Loucy (cell line): ENCODE measurements around the gene ID3.
A peak's percentile ranks its signal among the peaks of the same experiment; 100 is the strongest.

ENCODE experiments used
- H2AFZ ChIP-seq: fragments of 200-600 bp; sonication (generic); 2 replicates; pipeline ENCODE4 v1.6.0; 2016; ENCODE audit warnings: antibody characterized with exemption, mild to moderate bottlenecking, low read length, moderate library complexity
- H3F3A ChIP-seq: fragments of 200-600 bp; 2 replicates; pipeline ENCODE4 v1.6.0; 2016; ENCODE audit warnings: antibody characterized with exemption, low read depth, mild to moderate bottlenecking
- H3K27me3 ChIP-seq: fragments of 200-600 bp; sonication (generic); 2 replicates; pipeline ENCODE4 v1.6.1; 2014; ENCODE audit warnings: low read length, mild to moderate bottlenecking; ENCODE audit not compliant: insufficient read depth, poor library complexity, severe bottlenecking
- H3K36me3 ChIP-seq: fragments of 200-600 bp; sonication (generic); 2 replicates; pipeline ENCODE4 v1.6.1; 2016; ENCODE audit warnings: low read length; ENCODE audit not compliant: insufficient read depth
- H3K4me1 ChIP-seq: fragments of 200-600 bp; sonication (generic); 2 replicates; pipeline ENCODE4 v1.5.1; 2014; ENCODE audit warnings: low read length, mild to moderate bottlenecking; ENCODE audit not compliant: insufficient read depth, poor library complexity, severe bottlenecking
- H3K4me2 ChIP-seq: fragments of 200-600 bp; sonication (generic); 2 replicates; pipeline ENCODE4 v1.6.0; 2014; ENCODE audit warnings: antibody characterized with exemption, low read length, low read depth, mild to moderate bottlenecking; ENCODE audit not compliant: poor library complexity, severe bottlenecking
- H3K4me3 ChIP-seq: fragments of 200-600 bp; sonication (generic); 2 replicates; pipeline ENCODE4 v1.5.1; 2014; ENCODE audit warnings: low read length, mild to moderate bottlenecking, mixed read lengths; ENCODE audit not compliant: poor library complexity, severe bottlenecking
- H3K79me2 ChIP-seq: fragments of 200-600 bp; sonication (generic); 2 replicates; pipeline ENCODE4 v1.6.1; 2014; ENCODE audit warnings: low read length; ENCODE audit not compliant: insufficient read depth
- H3K9ac ChIP-seq: fragments of 200-600 bp; sonication (generic); 2 replicates; pipeline ENCODE4 v1.6.0; 2014; ENCODE audit warnings: mild to moderate bottlenecking, low read depth, low read length, moderate library complexity; ENCODE audit not compliant: poor library complexity, severe bottlenecking
- H3K9me2 ChIP-seq: fragments of 200-600 bp; sonication (generic); replicated peaks from 2 replicates; pipeline ENCODE4 v1.6.1; 2016; ENCODE audit warnings: low read depth, low read length, mixed read lengths
- H3K9me3 ChIP-seq: fragments of 200-600 bp; sonication (generic); 2 replicates; pipeline ENCODE4 v1.6.1; 2014; ENCODE audit warnings: mild to moderate bottlenecking, antibody characterized with exemption, low read length, low read depth; ENCODE audit not compliant: insufficient read depth
- H4K20me1 ChIP-seq: fragments of 200-600 bp; sonication (generic); 2 replicates; pipeline ENCODE4 v1.6.0; 2014; ENCODE audit warnings: antibody characterized with exemption, low read length, mild to moderate bottlenecking; ENCODE audit not compliant: insufficient read depth, poor library complexity, severe bottlenecking
- EZH2phosphoT487 ChIP-seq: fragments of 200-600 bp; IDR thresholded peaks from 2 replicates; pipeline ENCODE4 v1.6.1; 2018; ENCODE audit warnings: antibody characterized with exemption, mild to moderate bottlenecking, moderate library complexity, borderline replicate concordance
- TF ChIP-seq, protein P1 (sequence below): fragments of 200-600 bp; sonication (generic); conservative IDR thresholded peaks from 2 replicates; pipeline ENCODE4 v1.5.1; 2014; ENCODE audit warnings: mild to moderate bottlenecking, antibody characterized with exemption, low read length

Gene ID3

DNA sequence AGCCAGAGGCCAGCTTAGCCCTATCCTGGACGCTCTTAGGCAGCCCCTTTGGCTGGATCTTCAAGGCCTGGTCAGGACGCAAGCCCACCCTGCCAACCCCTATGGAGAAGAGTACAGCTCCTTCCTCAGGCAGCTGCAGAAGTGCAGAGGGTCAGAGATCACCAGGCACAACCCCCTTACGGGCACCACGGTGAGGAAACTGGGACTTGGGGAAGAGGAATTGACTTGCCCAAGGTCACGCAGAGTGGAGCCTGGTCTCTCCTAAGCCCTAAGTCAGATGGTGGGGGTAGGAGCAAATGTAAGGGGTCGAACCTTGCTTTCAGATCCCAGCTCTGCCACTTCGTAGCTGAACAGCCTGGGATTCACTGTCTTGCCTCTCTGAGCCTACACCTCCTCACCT, 31.9 kb downstream of the ID3 start:
- H3K9me3 ChIP-seq, result no peaks in the 10 kb centered on the region
- TF ChIP-seq, protein P1, sequence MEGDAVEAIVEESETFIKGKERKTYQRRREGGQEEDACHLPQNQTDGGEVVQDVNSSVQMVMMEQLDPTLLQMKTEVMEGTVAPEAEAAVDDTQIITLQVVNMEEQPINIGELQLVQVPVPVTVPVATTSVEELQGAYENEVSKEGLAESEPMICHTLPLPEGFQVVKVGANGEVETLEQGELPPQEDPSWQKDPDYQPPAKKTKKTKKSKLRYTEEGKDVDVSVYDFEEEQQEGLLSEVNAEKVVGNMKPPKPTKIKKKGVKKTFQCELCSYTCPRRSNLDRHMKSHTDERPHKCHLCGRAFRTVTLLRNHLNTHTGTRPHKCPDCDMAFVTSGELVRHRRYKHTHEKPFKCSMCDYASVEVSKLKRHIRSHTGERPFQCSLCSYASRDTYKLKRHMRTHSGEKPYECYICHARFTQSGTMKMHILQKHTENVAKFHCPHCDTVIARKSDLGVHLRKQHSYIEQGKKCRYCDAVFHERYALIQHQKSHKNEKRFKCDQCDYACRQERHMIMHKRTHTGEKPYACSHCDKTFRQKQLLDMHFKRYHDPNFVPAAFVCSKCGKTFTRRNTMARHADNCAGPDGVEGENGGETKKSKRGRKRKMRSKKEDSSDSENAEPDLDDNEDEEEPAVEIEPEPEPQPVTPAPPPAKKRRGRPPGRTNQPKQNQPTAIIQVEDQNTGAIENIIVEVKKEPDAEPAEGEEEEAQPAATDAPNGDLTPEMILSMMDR, result no peak
- no peak overlapping the region for H2AFZ ChIP-seq
- H3K27me3 ChIP-seq, result peaks cover 5% of the 10 kb centered on the region
- H4K20me1 ChIP-seq, result peaks cover 31% of the 10 kb centered on the region
- peak overlapping the region; percentile 95 for H3K4me2 ChIP-seq
- peaks cover 74% of the 10 kb centered on the region for H3K79me2 ChIP-seq
- peaks cover 14% of the 10 kb centered on the region; the same call in 1 of the 2 replicates for H3K36me3 ChIP-seq
- peaks cover 24% of the 10 kb centered on the region for H3F3A ChIP-seq
- H3K9ac ChIP-seq, result peak overlapping the region; percentile 98
- H3K4me3 ChIP-seq, result peak overlapping the region; percentile 93
- peaks cover 75% of the 10 kb centered on the region for H3K4me1 ChIP-seq
- no peaks in the 10 kb centered on the region for H3K9me2 ChIP-seq

DNA sequence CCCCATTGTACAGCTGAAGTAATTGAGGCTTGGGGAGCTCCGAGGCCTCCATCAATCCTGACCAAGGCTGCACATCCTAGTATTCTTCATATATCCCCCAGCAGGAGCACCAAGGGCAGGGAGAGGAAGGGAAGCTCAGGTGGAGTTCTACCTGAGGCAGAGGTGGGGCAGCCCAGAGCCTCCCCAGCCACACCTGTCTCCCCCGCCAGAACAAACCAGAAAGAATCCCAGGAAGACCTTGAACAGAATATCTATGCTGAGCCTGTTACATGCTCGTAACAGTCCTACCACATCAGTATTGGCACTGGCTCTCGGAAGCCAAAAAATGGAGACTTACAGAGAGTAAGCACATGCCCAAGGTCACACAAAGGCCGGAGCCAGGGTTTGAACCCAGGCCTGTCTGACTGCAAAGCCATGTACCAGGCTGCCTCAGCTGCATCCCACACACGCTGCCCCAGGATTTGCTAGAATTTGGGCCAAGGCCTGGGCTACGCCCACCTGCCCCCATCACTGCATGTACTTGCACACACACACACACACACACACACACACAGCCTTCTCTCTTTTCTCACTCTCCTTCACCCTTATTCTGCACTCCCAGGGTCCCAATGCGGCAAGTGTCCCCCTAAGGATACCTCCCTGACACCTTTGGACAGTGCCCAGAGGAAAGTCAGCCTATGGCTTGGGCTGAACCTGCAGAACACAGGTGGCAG, 32.8 kb downstream of the ID3 start:
- H3K9me3 ChIP-seq, result no peaks in the 10 kb centered on the region
- H3K4me1 ChIP-seq, result peaks cover 67% of the 10 kb centered on the region
- H3F3A ChIP-seq, result peaks cover 24% of the 10 kb centered on the region
- H2AFZ ChIP-seq, result no peak overlapping the region
- H3K4me3 ChIP-seq, result peak overlapping the region; percentile 93
- H4K20me1 ChIP-seq, result peaks cover 33% of the 10 kb centered on the region
- peak overlapping the region; percentile 95 for H3K4me2 ChIP-seq
- TF ChIP-seq EZH2phosphoT487, result no peak
- TF ChIP-seq, protein P1, result no peak
- peaks cover 22% of the 10 kb centered on the region; the same call in 1 of the 2 replicates for H3K36me3 ChIP-seq
- no peaks in the 10 kb centered on the region for H3K9me2 ChIP-seq
- peaks cover 5% of the 10 kb centered on the region for H3K27me3 ChIP-seq
- peak overlapping the region; percentile 98 for H3K9ac ChIP-seq
- peaks cover 83% of the 10 kb centered on the region for H3K79me2 ChIP-seq

DNA sequence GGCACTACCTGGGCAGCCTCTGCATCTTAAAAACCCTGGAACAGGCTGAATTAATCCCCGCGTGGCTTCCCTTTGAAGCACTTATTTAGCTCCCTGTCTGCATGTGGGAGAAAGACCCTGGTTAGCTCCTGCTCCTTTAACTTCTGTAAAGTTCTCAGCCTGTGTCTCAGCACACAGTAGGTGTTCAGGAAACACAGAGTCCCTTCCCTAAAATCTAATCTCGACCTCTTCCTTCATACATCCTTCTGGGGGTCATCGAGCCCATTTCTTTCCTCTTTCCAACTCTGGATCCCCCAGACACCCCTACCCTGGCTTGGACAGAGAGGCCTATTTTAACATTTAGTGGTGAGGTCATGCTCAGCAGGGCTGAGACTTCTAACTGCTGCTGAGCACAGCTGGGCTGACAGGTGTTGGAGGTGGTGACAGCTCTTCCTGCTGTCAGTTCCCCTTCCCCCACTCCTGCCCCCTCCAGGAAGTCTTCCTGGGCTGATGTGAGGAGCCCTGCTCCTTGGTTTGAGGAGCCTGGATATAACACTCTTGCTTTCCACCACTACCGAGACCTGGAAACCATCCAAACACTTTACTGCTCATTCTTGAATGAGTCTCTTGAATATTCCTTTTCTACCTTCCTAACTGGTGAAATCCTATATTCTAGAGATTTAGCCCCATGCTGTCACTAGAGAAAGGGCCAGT, 33.6 kb downstream of the ID3 start:
- H3K4me2 ChIP-seq, result peak overlapping the region; percentile 95
- H3K27me3 ChIP-seq, result peaks cover 5% of the 10 kb centered on the region
- no peaks in the 10 kb centered on the region for H3K9me2 ChIP-seq
- H2AFZ ChIP-seq, result no peak overlapping the region
- peaks cover 87% of the 10 kb centered on the region for H3K79me2 ChIP-seq
- peak overlapping the region; percentile 98 for H3K9ac ChIP-seq
- H4K20me1 ChIP-seq, result peaks cover 33% of the 10 kb centered on the region
- peaks cover 24% of the 10 kb centered on the region for H3F3A ChIP-seq
- H3K4me1 ChIP-seq, result peaks cover 65% of the 10 kb centered on the region
- H3K9me3 ChIP-seq, result no peaks in the 10 kb centered on the region
- peak overlapping the region; percentile 93 for H3K4me3 ChIP-seq
- peaks cover 30% of the 10 kb centered on the region; the same call in 1 of the 2 replicates for H3K36me3 ChIP-seq
- TF ChIP-seq, protein P1, result no peak
- TF ChIP-seq EZH2phosphoT487, result no peak
